ENCODE data around the gene TANC1. TPM values are rescaled to one million over a fixed set of nuclear protein-coding genes. Genes with fewer than 3 reads are reported as not detected.

TANC1 gene
- total RNA-seq, 2 experiments from 2014 or later = 0.31 to 0.33 TPM

GRCh38 chr2:159052157-159052601, 83.7 kb downstream of the TANC1 start:
- Mint-ChIP-seq H3K36me3 (no peaks in the 10 kb centered on the region), H3K4me1 (no peaks in the 10 kb centered on the region), H3K27me3 (no peaks in the 10 kb centered on the region), H3K9me3 (no peaks in the 10 kb centered on the region), H3K27ac (no peak overlapping the region), H3K4me3 (no peak overlapping the region)
- ATAC-seq (ENCODE audit: low read depth) (no peak), DNase-seq (no peak)
- POLR2A ChIA-PET = no interaction called here

DNA sequence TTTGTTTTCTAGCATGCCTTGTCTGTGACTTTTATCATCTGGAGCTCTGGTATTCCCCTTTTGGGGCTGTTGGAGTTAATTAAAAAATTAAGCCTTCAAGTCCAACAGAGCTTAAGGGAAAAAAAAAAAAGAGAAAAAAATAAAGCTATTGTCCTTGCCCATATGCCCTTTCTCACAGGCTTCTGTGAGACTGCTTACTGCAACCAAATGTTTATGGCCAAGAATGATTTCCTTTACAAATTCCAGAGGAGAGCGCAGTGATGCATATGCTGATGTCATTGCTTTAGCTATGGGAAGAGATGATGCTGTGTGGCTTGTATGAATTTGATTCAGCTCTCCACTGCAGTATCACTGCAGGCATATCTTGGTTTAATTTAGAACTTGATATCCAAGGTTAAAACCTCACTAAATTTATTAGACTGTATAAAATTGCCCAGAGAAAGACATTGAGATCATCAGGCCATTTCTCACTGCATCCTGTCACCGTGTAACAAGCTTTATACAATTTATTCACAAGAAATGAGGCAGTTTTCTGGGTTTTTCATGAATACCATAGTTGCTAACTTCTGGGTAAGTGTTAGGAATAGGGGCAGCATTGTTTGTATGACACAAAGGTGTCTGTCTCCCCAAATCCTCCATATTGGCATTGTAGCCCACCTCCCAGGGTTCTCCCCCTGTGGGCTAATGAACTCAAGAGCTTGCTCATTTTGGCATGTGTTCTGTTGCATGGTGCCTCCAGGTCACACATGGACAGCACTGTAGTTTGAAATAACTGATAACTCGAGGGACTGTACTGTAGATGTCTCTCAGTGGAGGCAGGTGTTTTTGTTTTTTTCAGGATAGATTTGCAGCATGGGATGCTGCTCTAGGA, 85.0 kb downstream of the TANC1 start:
- H3K4me3 Mint-ChIP-seq = no peak overlapping the region
- no peaks in the 10 kb centered on the region for H3K4me1 Mint-ChIP-seq
- no peak for ATAC-seq (ENCODE audit: low read depth)
- POLR2A ChIA-PET = no interaction called here
- no peaks in the 10 kb centered on the region for H3K9me3 Mint-ChIP-seq
- DNase-seq = no peak
- no peak overlapping the region for H3K27ac Mint-ChIP-seq
- no peaks in the 10 kb centered on the region for H3K36me3 Mint-ChIP-seq
- H3K27me3 Mint-ChIP-seq = no peaks in the 10 kb centered on the region

GRCh38 chr2:159054032-159054334, 85.5 kb downstream of the TANC1 start:
- H3K4me3 Mint-ChIP-seq = no peak overlapping the region
- no peaks in the 10 kb centered on the region for H3K27me3 Mint-ChIP-seq
- POLR2A ChIA-PET = no interaction called here
- no peak overlapping the region for H3K27ac Mint-ChIP-seq
- H3K9me3 Mint-ChIP-seq = no peaks in the 10 kb centered on the region
- DNase-seq (no peak), ATAC-seq (ENCODE audit: low read depth) (no peak)
- no peaks in the 10 kb centered on the region for H3K36me3 Mint-ChIP-seq
- no peaks in the 10 kb centered on the region for H3K4me1 Mint-ChIP-seq

- no peak for ATAC-seq (ENCODE audit: low read depth)
- no peaks in the 10 kb centered on the region for H3K9me3 Mint-ChIP-seq
- H3K27ac Mint-ChIP-seq = no peak overlapping the region
- no peaks in the 10 kb centered on the region for H3K4me1 Mint-ChIP-seq
- no peak for DNase-seq
- H3K36me3 Mint-ChIP-seq = no peaks in the 10 kb centered on the region
- H3K4me3 Mint-ChIP-seq = no peak overlapping the region
- POLR2A ChIA-PET = no interaction called here
- H3K27me3 Mint-ChIP-seq = no peaks in the 10 kb centered on the region
Measured at GRCh38 chr2:159054985-159055384, 86.5 kb downstream of the TANC1 start.

DNA sequence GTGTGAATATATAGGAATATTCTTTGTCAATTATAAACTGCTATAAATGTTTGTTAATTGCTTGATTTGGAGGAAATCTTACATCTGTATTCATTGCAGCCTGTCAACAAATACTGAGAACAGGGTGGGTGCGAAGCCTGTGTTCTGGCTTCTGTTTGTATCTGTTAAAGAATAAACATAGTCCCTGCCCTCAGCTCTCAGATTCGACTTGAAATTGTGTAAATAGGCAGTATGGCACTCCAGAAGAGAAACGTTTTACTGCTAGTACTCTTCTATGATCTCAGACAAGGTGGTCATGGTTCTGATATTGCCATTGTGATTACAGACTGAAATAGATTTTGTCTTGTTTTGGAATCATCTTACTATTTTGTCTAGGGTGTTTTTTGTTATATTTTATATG, 92.1 kb downstream of the TANC1 start:
- no peak overlapping the region for H3K27ac Mint-ChIP-seq
- POLR2A ChIA-PET = no interaction called here
- no peaks in the 10 kb centered on the region for H3K36me3 Mint-ChIP-seq
- ATAC-seq (ENCODE audit: low read depth) (no peak), DNase-seq (no peak)
- no peaks in the 10 kb centered on the region for H3K9me3 Mint-ChIP-seq
- no peaks in the 10 kb centered on the region for H3K27me3 Mint-ChIP-seq
- H3K4me1 Mint-ChIP-seq = no peaks in the 10 kb centered on the region
- H3K4me3 Mint-ChIP-seq = no peak overlapping the region

DNA sequence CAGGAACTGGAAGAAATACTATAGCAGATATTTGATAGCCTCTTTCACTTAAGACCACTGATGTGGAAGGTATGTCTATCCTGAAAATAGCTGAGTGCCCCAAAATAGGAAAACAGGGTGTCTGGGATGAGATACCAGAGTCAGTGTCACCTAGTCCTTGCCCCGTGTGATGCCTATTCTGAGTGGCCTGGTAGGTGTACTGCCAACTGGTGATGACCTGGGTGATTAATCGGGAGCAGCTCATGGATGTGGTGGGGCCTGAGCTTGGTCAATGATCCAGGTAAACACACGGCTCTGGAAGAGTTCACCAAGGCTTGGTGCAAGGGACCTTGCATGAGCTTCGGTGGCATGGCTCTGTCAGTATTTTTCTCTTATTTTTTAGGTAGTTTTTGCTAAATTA, 95.2 kb downstream of the TANC1 start:
- H3K27me3 Mint-ChIP-seq = no peaks in the 10 kb centered on the region
- H3K9me3 Mint-ChIP-seq = no peaks in the 10 kb centered on the region
- POLR2A ChIA-PET = no interaction called here
- no peaks in the 10 kb centered on the region for H3K36me3 Mint-ChIP-seq
- ATAC-seq (ENCODE audit: low read depth) = no peak
- no peak overlapping the region for H3K27ac Mint-ChIP-seq
- no peak for DNase-seq
- no peaks in the 10 kb centered on the region for H3K4me1 Mint-ChIP-seq
- H3K4me3 Mint-ChIP-seq = no peak overlapping the region

DNA sequence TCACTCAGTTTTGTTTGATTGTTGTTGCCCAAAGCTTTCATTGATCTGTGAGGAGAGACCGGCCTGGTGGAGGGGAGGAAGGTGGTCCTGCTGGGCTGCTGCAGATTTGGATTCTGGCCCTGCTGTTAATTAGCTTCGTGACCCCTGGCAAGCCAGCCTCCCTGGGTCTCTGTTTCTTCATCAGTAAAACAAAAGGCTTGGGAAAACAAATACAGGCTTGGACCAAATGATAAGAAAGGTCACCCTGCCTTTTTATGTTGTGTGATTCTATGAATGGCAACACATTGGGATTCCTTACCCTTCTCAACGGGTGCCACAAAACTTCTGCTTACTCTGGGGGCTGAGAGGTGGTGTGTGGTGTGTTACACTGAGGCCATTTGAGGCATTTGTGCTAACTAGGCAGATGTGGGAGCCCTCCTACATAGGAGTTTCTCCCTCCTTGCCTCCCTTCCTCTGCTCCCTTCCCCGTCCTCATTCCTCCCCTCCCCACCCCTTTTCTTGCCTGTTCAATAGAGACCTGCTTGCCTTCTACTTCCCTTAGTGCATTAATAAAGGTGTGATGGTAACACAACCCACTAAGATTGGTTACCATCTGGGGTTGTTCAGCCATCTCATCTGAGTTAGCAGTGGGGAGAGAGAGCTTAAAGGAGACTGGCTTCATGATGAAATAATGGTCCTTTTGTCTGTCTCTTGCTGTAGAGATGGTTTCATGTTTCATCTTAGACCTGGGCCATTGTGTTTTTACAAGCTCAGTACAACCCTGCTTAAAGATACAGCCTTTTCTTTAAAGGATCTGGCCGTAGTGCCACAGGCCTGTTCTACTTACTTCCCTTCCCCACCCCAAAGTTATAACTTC, 96.2 kb downstream of the TANC1 start:
- Mint-ChIP-seq H3K27me3 (no peaks in the 10 kb centered on the region), H3K4me1 (no peaks in the 10 kb centered on the region), H3K9me3 (no peaks in the 10 kb centered on the region), H3K4me3 (no peak overlapping the region), H3K36me3 (no peaks in the 10 kb centered on the region), H3K27ac (no peak overlapping the region)
- POLR2A ChIA-PET = interaction anchor here (1.2 kb wide), 1 partner anchor 22 kb away, joined by 3 read pairs; no protein-coding TSS in a partner anchor
- ATAC-seq (ENCODE audit: low read depth) (no peak), DNase-seq (no peak)

DNA sequence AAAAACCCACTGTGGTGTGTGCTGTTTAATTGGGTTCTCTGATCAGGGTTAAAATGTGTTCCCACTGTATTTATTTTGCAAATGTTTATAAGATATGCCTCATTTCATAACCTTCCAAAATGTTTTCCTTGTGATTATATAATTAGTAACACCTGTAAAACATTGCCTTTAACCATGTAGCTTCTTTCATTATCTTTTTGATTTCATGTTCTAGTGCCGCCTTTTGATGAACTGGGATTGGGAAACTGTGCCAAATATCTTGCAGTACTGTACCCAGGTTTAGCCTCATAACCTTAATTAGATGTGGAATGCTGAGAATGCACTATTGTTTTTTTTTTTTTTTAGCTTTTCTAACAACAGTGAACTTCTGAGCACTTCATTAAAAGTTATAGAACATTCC, 96.9 kb downstream of the TANC1 start:
- Mint-ChIP-seq H3K9me3 (no peaks in the 10 kb centered on the region), H3K27ac (no peak overlapping the region), H3K4me3 (no peak overlapping the region), H3K4me1 (no peaks in the 10 kb centered on the region), H3K36me3 (no peaks in the 10 kb centered on the region), H3K27me3 (no peaks in the 10 kb centered on the region)
- POLR2A ChIA-PET = interaction anchor here (1.2 kb wide), 1 partner anchor 23 kb away, joined by 3 read pairs; no protein-coding TSS in a partner anchor
- DNase-seq (no peak), ATAC-seq (ENCODE audit: low read depth) (no peak)

- POLR2A ChIA-PET = interaction anchor here (1.2 kb wide), 1 partner anchor 24 kb away, joined by 3 read pairs; no protein-coding TSS in a partner anchor
- no peaks in the 10 kb centered on the region for H3K9me3 Mint-ChIP-seq
- ATAC-seq (ENCODE audit: low read depth) (no peak), DNase-seq (no peak)
- no peaks in the 10 kb centered on the region for H3K4me1 Mint-ChIP-seq
- no peaks in the 10 kb centered on the region for H3K27me3 Mint-ChIP-seq
- no peaks in the 10 kb centered on the region for H3K36me3 Mint-ChIP-seq
- no peak overlapping the region for H3K27ac Mint-ChIP-seq
- H3K4me3 Mint-ChIP-seq = no peak overlapping the region
Measured at GRCh38 chr2:159065891-159066290, 97.5 kb downstream of the TANC1 start.

DNA sequence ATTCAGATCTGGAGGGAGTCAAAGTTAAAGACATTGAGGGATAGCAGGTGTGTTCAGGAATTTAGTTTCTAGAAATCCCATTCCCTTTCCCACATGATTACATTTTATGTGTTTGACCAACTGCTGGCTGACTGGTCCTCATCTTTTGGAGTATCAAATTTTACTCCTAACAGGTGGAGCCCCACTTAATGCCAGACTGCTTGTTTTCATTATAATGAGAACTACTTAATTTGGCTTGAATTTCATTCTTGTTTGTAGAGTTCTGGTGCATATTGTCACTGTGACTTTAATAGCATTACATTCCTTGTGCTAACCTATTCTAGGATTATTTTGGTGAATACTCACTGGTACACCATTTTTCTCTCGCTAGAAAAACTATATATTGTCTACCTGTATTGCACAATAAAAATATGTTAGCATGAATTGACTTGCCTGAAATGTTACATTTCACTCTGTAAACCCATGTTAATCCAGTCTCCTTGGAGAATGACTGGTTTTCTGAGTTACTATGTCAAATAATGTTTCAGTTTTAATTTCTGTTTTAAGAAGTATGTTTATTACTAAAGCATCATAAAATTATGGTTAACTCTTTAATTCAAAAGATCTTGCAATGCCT, 98.2 kb downstream of the TANC1 start:
- no peaks in the 10 kb centered on the region for H3K27me3 Mint-ChIP-seq
- H3K27ac Mint-ChIP-seq = no peak overlapping the region
- ATAC-seq (ENCODE audit: low read depth) (no peak), DNase-seq (no peak)
- no peaks in the 10 kb centered on the region for H3K4me1 Mint-ChIP-seq
- no peaks in the 10 kb centered on the region for H3K9me3 Mint-ChIP-seq
- POLR2A ChIA-PET = no interaction called here
- no peaks in the 10 kb centered on the region for H3K36me3 Mint-ChIP-seq
- no peak overlapping the region for H3K4me3 Mint-ChIP-seq

DNA sequence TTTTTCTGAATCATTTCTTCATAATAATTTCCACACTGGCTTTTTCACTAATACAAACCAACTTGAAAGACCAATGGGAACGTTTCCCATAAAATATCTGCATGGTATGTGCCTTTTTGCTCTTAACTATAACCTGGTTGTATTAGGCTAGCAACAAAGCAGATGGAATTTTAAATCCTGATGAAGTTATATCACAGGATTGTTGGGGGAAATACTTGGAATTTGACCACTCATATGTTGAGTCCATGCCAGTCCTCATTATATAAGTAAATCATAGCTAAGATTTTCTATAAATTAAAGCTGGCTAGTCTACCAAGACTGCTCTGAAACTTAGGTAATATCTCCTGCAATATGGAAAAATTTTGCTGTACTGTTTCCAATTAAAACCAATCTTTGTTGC, 99.5 kb downstream of the TANC1 start:
- no peaks in the 10 kb centered on the region for H3K36me3 Mint-ChIP-seq
- no peaks in the 10 kb centered on the region for H3K27me3 Mint-ChIP-seq
- no peak for DNase-seq
- H3K4me1 Mint-ChIP-seq = no peaks in the 10 kb centered on the region
- no peak overlapping the region for H3K27ac Mint-ChIP-seq
- no peaks in the 10 kb centered on the region for H3K9me3 Mint-ChIP-seq
- no peak overlapping the region for H3K4me3 Mint-ChIP-seq
- no peak for ATAC-seq (ENCODE audit: low read depth)
- POLR2A ChIA-PET = no interaction called here

GRCh38 chr2:159069229-159069628, 100.8 kb downstream of the TANC1 start:
- H3K4me1 Mint-ChIP-seq = no peaks in the 10 kb centered on the region
- H3K4me3 Mint-ChIP-seq = no peak overlapping the region

GRCh38 chr2:159070235-159070634, 101.8 kb downstream of the TANC1 start:
- ATAC-seq (ENCODE audit: low read depth) (no peak), DNase-seq (no peak)
- POLR2A ChIA-PET = no interaction called here
- no peak overlapping the region for H3K4me3 Mint-ChIP-seq
- no peaks in the 10 kb centered on the region for H3K9me3 Mint-ChIP-seq
- H3K27ac Mint-ChIP-seq = no peak overlapping the region
- no peaks in the 10 kb centered on the region for H3K4me1 Mint-ChIP-seq
- no peaks in the 10 kb centered on the region for H3K27me3 Mint-ChIP-seq
- H3K36me3 Mint-ChIP-seq = no peaks in the 10 kb centered on the region

More at GRCh38 chr2:159069229-159069628, 100.8 kb downstream of the TANC1 start:
- no peak for ATAC-seq (ENCODE audit: low read depth)
- no peak for DNase-seq
- no peak overlapping the region for H3K27ac Mint-ChIP-seq
- no peaks in the 10 kb centered on the region for H3K36me3 Mint-ChIP-seq
- POLR2A ChIA-PET = no interaction called here
- no peaks in the 10 kb centered on the region for H3K9me3 Mint-ChIP-seq
- no peaks in the 10 kb centered on the region for H3K27me3 Mint-ChIP-seq
